Sigmoid colon (tissue), 7 donors: ENCODE results near the gene ANKZF1. TPM values are rescaled to one million over a fixed set of nuclear protein-coding genes. Genes with fewer than 3 reads are reported as not detected.

Experiments used
- DNase-seq: peaks from one replicate; pipeline ENCODE4 v3.0.0-alpha.2; 2019
- H3K27ac ChIP-seq, 4 donors: fragments of 200-600 bp; sonication (generic); one replicate each; pipeline ENCODE4 v1.5.1; 2016 to 2019; ENCODE audit warnings: mild to moderate bottlenecking in 1 of 4
- H3K27me3 ChIP-seq, 3 donors: fragments of 200-600 bp; sonication (generic); one replicate each; pipeline ENCODE4 v1.5.1; 2019; ENCODE audit warnings: mild to moderate bottlenecking in 1 of 3
- H3K36me3 ChIP-seq, 4 donors: fragments of 200-600 bp; sonication (generic); one replicate each; pipeline ENCODE4 v1.5.1; 2016 to 2019
- H3K4me1 ChIP-seq, 4 donors: fragments of 200-600 bp; sonication (generic); one replicate each; pipeline ENCODE4 v1.5.1; 2017 to 2019
- H3K4me3 ChIP-seq, 4 donors: fragments of 200-600 bp; sonication (generic); one replicate each; pipeline ENCODE4 v1.5.1; 2017 to 2019; ENCODE audit warnings: mild to moderate bottlenecking in 2 of 4, moderate library complexity in 1 of 4
- H3K9me3 ChIP-seq, 4 donors: fragments of 200-600 bp in 3 of 4; sonication (generic) in 3 of 4; one replicate each; pipeline versions ENCODE4 v1.5.1 to v1.6.1; 2013 to 2019
- CTCF ChIP-seq, 4 experiments: fragments of 450-650 bp in 3 of 4; fragments of 200-600 bp in 1 of 4; IDR thresholded peaks; one replicate each; pipeline ENCODE4 v1.5.1; 2016 to 2019; ENCODE audit warnings: antibody characterized with exemption in 4 of 4, mild to moderate bottlenecking in 3 of 4, moderate library complexity in 2 of 4
- EP300 ChIP-seq, 4 donors: sonication (generic); formaldehyde crosslinking; IDR thresholded peaks; one replicate each; pipeline ENCODE4 v1.6.1; 2017; ENCODE audit warnings: antibody characterized with exemption in 4 of 4
- POLR2A ChIP-seq, 2 donors: fragments of 450-650 bp; IDR thresholded peaks; one replicate each; pipeline ENCODE4 v1.6.1; 2016; ENCODE audit warnings: antibody characterized with exemption in 2 of 2, mild to moderate bottlenecking in 2 of 2, moderate library complexity in 2 of 2
- POLR2AphosphoS5 ChIP-seq, 4 donors: sonication (generic); formaldehyde crosslinking; IDR thresholded peaks; one replicate each; pipeline ENCODE4 v1.6.1; 2017; ENCODE audit warnings: antibody characterized with exemption in 4 of 4
- WGBS, 2 donors: extraction: QIAGEN DNeasy Blood & Tissue Kit; methylation state at CpG; one replicate each; pipeline ENCODE4 v1.1.7; 2013; 5-methylcytosine and 5-hydroxymethylcytosine counted together
- intact Hi-C: fragments of 100-400 bp; cut with DNase I; formaldehyde crosslinking; loops from one replicate; pipeline ENCODE4 v1.15.1; 2023
- polyA plus RNA-seq, 3 donors: library from polyadenylated mRNA; stranded (reverse); fragments of 200-250 nt; gene quantifications; one replicate each; pipeline ENCODE4 v1.2.3, GENCODE V29; 2013
- total RNA-seq, 4 donors: library from RNA; depleted of rRNA; stranded (reverse); fragments of >200 nt; gene quantifications; one replicate each; pipeline ENCODE4 v1.1.0, GENCODE V29; 2016
- donor health status: healthy with polysubstance abuse.
- donor health status: Bipolar disorder and iron deficiency.
- donor health status: healthy.

Gene ANKZF1
- total and polyA plus RNA-seq, 7 donors: 9.0 to 52.6 (median 36.9) TPM

GRCh38 chr2:219285894-219286425 lies 56.4 kb downstream of the ANKZF1 start:
- no peaks in the 10 kb centered on the region for H3K27me3 ChIP-seq
- TF ChIP-seq POLR2AphosphoS5 (IDR thresholded peaks at IDR 0.05) (no peak), EP300 (IDR thresholded peaks at IDR 0.05) (no peak), CTCF (IDR thresholded peaks at IDR 0.05) (no peak), POLR2A (IDR thresholded peaks at IDR 0.05) (no peak)
- no peaks in the 10 kb centered on the region for H3K9me3 ChIP-seq
- no peak overlapping the region for H3K4me3 ChIP-seq
- intact Hi-C loops: no loop called here
- peaks cover 28 to 50% (median 42%) of the 10 kb centered on the region in 4 donors for H3K36me3 ChIP-seq
- WGBS, 2 donors: 87 to 92% methylated on average over 17 of the region's 17 CpGs
- peak; percentile 67 for DNase-seq
- H3K4me1 ChIP-seq: peaks cover 0 to 26% (median 19%) of the 10 kb centered on the region in 4 donors
- peak overlapping the region; percentile 14 to 33 (median 26) for H3K27ac ChIP-seq

Other genes with a start within 250 kb of the ANKZF1 start
- gene FEV, start 244.6 kb upstream of the ANKZF1 start, total RNA-seq: under 1 TPM in 1 of 4 donors, not detected in 3; 0.71 TPM
- 1 to 10 TPM in 1 of 3 donors, under 1 TPM in 1, not detected in 1; 0.77 to 6.0 TPM for gene FEV, start 244.6 kb upstream of the ANKZF1 start, polyA plus RNA-seq
- gene CRYBA2, start 236.4 kb upstream of the ANKZF1 start, total RNA-seq: not detected
- gene CRYBA2, start 236.4 kb upstream of the ANKZF1 start, polyA plus RNA-seq: 10 to 100 TPM in 1 of 3 donors, 1 to 10 TPM in 2; 1.4 to 10.8 (median 5.5) TPM
- not detected for gene CFAP65, start 188.3 kb upstream of the ANKZF1 start, total RNA-seq
- gene CFAP65, start 188.3 kb upstream of the ANKZF1 start, polyA plus RNA-seq: under 1 TPM; under 0.01 to 0.10 (median under 0.01) TPM
- gene IHH, start 168.9 kb upstream of the ANKZF1 start, total RNA-seq: not detected
- gene IHH, start 168.9 kb upstream of the ANKZF1 start, polyA plus RNA-seq: 10 to 100 TPM; 12.9 to 36.1 (median 21.6) TPM
- gene NHEJ1, start 69.0 kb upstream of the ANKZF1 start, total RNA-seq: 10 to 100 TPM; 15.1 to 22.5 (median 18.4) TPM
- gene NHEJ1, start 69.0 kb upstream of the ANKZF1 start, polyA plus RNA-seq: 10 to 100 TPM; 23.6 to 60.1 (median 50.2) TPM
- 1 to 10 TPM in 1 of 4 donors, under 1 TPM in 3; 0.14 to 3.9 (median 0.67) TPM for gene SLC23A3, start 59.8 kb upstream of the ANKZF1 start, total RNA-seq
- 1 to 10 TPM in 2 of 3 donors, under 1 TPM in 1; 0.60 to 6.5 (median 1.6) TPM for gene SLC23A3, start 59.8 kb upstream of the ANKZF1 start, polyA plus RNA-seq
- gene CNPPD1, start 52.9 kb upstream of the ANKZF1 start, total RNA-seq: 10 to 100 TPM; 24.1 to 38.5 (median 34.1) TPM
- gene CNPPD1, start 52.9 kb upstream of the ANKZF1 start, polyA plus RNA-seq: 10 to 100 TPM; 53.5 to 79.5 (median 59.4) TPM
- 10 to 100 TPM; 37.3 to 48.2 (median 43.2) TPM for gene RETREG2, start 51.5 kb upstream of the ANKZF1 start, total RNA-seq
- gene RETREG2, start 51.5 kb upstream of the ANKZF1 start, polyA plus RNA-seq: 10 to 100 TPM; 36.6 to 81.3 (median 43.5) TPM
- 10 to 100 TPM; 26.9 to 55.8 (median 45.6) TPM for gene ZFAND2B, start 23.0 kb upstream of the ANKZF1 start, total RNA-seq
- 100 to 1,000 TPM in 1 of 3 donors, 10 to 100 TPM in 2; 52.4 to 103 (median 95.5) TPM for gene ZFAND2B, start 23.0 kb upstream of the ANKZF1 start, polyA plus RNA-seq
- 10 to 100 TPM; 11.8 to 23.0 (median 16.1) TPM for gene ABCB6, start 10.8 kb upstream of the ANKZF1 start, total RNA-seq
- 10 to 100 TPM in 1 of 3 donors, 1 to 10 TPM in 1, not detected in 1; 4.8 to 39.3 TPM for gene ABCB6, start 10.8 kb upstream of the ANKZF1 start, polyA plus RNA-seq
- gene ATG9A, start 170 bp upstream of the ANKZF1 start, total RNA-seq: 10 to 100 TPM; 28.8 to 32.0 (median 29.8) TPM
- gene ATG9A, start 170 bp upstream of the ANKZF1 start, polyA plus RNA-seq: 10 to 100 TPM in 2 of 3 donors, 1 to 10 TPM in 1; 7.6 to 40.6 (median 10.2) TPM
- gene GLB1L, start 15.6 kb downstream of the ANKZF1 start, total RNA-seq: 10 to 100 TPM in 1 of 4 donors, 1 to 10 TPM in 3; 6.9 to 26.0 (median 8.2) TPM
- gene GLB1L, start 15.6 kb downstream of the ANKZF1 start, polyA plus RNA-seq: 1 to 10 TPM; 2.1 to 4.3 (median 3.6) TPM
- 10 to 100 TPM; 12.2 to 19.9 (median 18.2) TPM for gene STK16, start 15.7 kb downstream of the ANKZF1 start, total RNA-seq
- 10 to 100 TPM; 45.3 to 61.7 (median 57.1) TPM for gene STK16, start 15.7 kb downstream of the ANKZF1 start, polyA plus RNA-seq
- gene TUBA4B, start 23.4 kb downstream of the ANKZF1 start, total RNA-seq: not detected
- not detected for gene TUBA4B, start 23.4 kb downstream of the ANKZF1 start, polyA plus RNA-seq
- 100 to 1,000 TPM in 1 of 4 donors, 10 to 100 TPM in 3; 47.1 to 109 (median 55.0) TPM for gene TUBA4A, start 24.1 kb downstream of the ANKZF1 start, total RNA-seq
- 10 to 100 TPM; 74.4 to 95.4 (median 76.9) TPM for gene TUBA4A, start 24.1 kb downstream of the ANKZF1 start, polyA plus RNA-seq
- gene DNAJB2, start 49.6 kb downstream of the ANKZF1 start, total RNA-seq: 10 to 100 TPM; 27.4 to 42.1 (median 40.0) TPM
- gene DNAJB2, start 49.6 kb downstream of the ANKZF1 start, polyA plus RNA-seq: 10 to 100 TPM; 56.4 to 73.9 (median 67.3) TPM
- 1 to 10 TPM; 1.2 to 8.8 (median 7.9) TPM for gene PTPRN, start 79.6 kb downstream of the ANKZF1 start, total RNA-seq
- gene PTPRN, start 79.6 kb downstream of the ANKZF1 start, polyA plus RNA-seq: 1 to 10 TPM in 1 of 3 donors, not detected in 2; 3.6 TPM
- gene RESP18, start 102.9 kb downstream of the ANKZF1 start, total RNA-seq: not detected
- not detected for gene RESP18, start 102.9 kb downstream of the ANKZF1 start, polyA plus RNA-seq
- 10 to 100 TPM; 43.2 to 62.8 (median 53.1) TPM for gene DNPEP, start 158.1 kb downstream of the ANKZF1 start, total RNA-seq
- gene DNPEP, start 158.1 kb downstream of the ANKZF1 start, polyA plus RNA-seq: 100 to 1,000 TPM; 108 to 137 (median 132) TPM
- gene DES, start 188.6 kb downstream of the ANKZF1 start, total RNA-seq: over 10,000 TPM in 3 of 4 donors, 1,000 to 10,000 TPM in 1; 7,366 to 30,562 (median 13,340) TPM
- 100 to 1,000 TPM in 2 of 3 donors, 10 to 100 TPM in 1; 35.1 to 264 (median 162) TPM for gene DES, start 188.6 kb downstream of the ANKZF1 start, polyA plus RNA-seq
- gene SPEG, start 205.0 kb downstream of the ANKZF1 start, total RNA-seq: 100 to 1,000 TPM; 123 to 321 (median 194) TPM
- gene SPEG, start 205.0 kb downstream of the ANKZF1 start, polyA plus RNA-seq: 10 to 100 TPM in 2 of 3 donors, 1 to 10 TPM in 1; 6.0 to 25.4 (median 13.4) TPM